Measurements from ENCODE around the gene ZBED1. TPM values are rescaled to one million over a fixed set of nuclear protein-coding genes. Genes with fewer than 3 reads are reported as not detected.
"Not testable (repeated sequence)": the region's sequence is repeated elsewhere in the genome, so short reads cannot be mapped to it uniquely, and the experiment has no call there.

The ZBED1 gene
- total RNA-seq, 1 donor from 2014 or later = 75.3 TPM

- DNase-seq (ENCODE audit: low read depth) = peak; percentile 85
Measured at GRCh38 chrX:2497961-2498780, 2.6 kb downstream of the ZBED1 start.

GRCh38 chrX:2495595-2495994 lies 5.2 kb downstream of the ZBED1 start:
- no peak for DNase-seq (ENCODE audit: low read depth)

GRCh38 chrX:2492531-2493218 lies 8.1 kb downstream of the ZBED1 start:
- no peak for DNase-seq (ENCODE audit: low read depth)

GRCh38 chrX:2490634-2491033 lies 10.1 kb downstream of the ZBED1 start:
- no peak for DNase-seq (ENCODE audit: low read depth)

- DNase-seq (ENCODE audit: low read depth) = no peak
Measured at GRCh38 chrX:2489446-2490445, 11.0 kb downstream of the ZBED1 start.

GRCh38 chrX:2488621-2489285 lies 12.0 kb downstream of the ZBED1 start:
- DNase-seq (ENCODE audit: low read depth) = no peak

GRCh38 chrX:2487366-2487765 lies 13.4 kb downstream of the ZBED1 start:
- no peak for DNase-seq (ENCODE audit: low read depth)

GRCh38 chrX:2486476-2487133 lies 14.2 kb downstream of the ZBED1 start:
- no peak for DNase-seq (ENCODE audit: low read depth)

- DNase-seq (ENCODE audit: low read depth) = no peak
Measured at GRCh38 chrX:2485789-2486345, 14.9 kb downstream of the ZBED1 start.

- DNase-seq (ENCODE audit: low read depth) = no peak
Measured at GRCh38 chrX:2484721-2485648, 15.8 kb downstream of the ZBED1 start.

GRCh38 chrX:2484256-2484655 lies 16.5 kb downstream of the ZBED1 start:
- DNase-seq (ENCODE audit: low read depth) = no peak

- DNase-seq (ENCODE audit: low read depth) = no peak
Measured at GRCh38 chrX:2483398-2484060, 17.2 kb downstream of the ZBED1 start.

GRCh38 chrX:2481597-2481996 lies 19.2 kb downstream of the ZBED1 start:
- DNase-seq (ENCODE audit: low read depth) = not testable (repeated sequence)

- DNase-seq (ENCODE audit: low read depth) = not testable (repeated sequence)
Measured at GRCh38 chrX:2479982-2480381, 20.8 kb downstream of the ZBED1 start.

GRCh38 chrX:2479420-2479780 lies 21.4 kb downstream of the ZBED1 start:
- no peak for DNase-seq (ENCODE audit: low read depth)

- no peak for DNase-seq (ENCODE audit: low read depth)
Measured at GRCh38 chrX:2478546-2479419, 22.0 kb downstream of the ZBED1 start.

GRCh38 chrX:2477313-2477712 lies 23.5 kb downstream of the ZBED1 start:
- not testable (repeated sequence) for DNase-seq (ENCODE audit: low read depth)

Data from renal cortical epithelial cell (primary cell).